ENCODE data around the gene NHSL2.

NHSL2 gene

DNA sequence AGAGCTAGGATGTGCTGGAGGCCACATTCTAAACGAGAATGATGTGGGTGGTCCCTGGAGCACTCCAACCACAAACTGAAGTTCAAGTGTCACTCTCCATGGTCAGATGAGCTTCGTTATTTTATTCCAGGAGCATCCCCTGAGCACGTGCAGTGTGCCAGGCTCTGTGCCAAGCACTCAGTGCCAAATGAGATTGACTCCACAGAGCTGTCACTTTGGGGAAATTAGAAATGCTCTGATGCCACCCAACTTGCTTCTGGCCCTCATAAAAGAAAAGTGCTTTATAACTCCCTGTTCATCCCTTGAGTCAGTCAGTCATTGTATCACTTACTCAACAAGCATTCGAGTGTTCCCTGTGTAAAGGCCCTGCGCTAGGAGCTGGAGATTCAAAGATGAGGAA is 129.9 kb downstream of the NHSL2 start:
- TF ChIP-seq, protein P1, sequence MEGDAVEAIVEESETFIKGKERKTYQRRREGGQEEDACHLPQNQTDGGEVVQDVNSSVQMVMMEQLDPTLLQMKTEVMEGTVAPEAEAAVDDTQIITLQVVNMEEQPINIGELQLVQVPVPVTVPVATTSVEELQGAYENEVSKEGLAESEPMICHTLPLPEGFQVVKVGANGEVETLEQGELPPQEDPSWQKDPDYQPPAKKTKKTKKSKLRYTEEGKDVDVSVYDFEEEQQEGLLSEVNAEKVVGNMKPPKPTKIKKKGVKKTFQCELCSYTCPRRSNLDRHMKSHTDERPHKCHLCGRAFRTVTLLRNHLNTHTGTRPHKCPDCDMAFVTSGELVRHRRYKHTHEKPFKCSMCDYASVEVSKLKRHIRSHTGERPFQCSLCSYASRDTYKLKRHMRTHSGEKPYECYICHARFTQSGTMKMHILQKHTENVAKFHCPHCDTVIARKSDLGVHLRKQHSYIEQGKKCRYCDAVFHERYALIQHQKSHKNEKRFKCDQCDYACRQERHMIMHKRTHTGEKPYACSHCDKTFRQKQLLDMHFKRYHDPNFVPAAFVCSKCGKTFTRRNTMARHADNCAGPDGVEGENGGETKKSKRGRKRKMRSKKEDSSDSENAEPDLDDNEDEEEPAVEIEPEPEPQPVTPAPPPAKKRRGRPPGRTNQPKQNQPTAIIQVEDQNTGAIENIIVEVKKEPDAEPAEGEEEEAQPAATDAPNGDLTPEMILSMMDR (IDR thresholded peaks at IDR 0.05; ENCODE audit: low read depth, low read length) = no peak
- TF ChIP-seq POLR2A (IDR thresholded peaks at IDR 0.05; ENCODE audit: extremely low read depth, insufficient read length) (no peak), MYC (IDR thresholded peaks at IDR 0.05; ENCODE audit: low read depth, low read length) (no peak)
- TF ChIP-seq, protein P2, sequence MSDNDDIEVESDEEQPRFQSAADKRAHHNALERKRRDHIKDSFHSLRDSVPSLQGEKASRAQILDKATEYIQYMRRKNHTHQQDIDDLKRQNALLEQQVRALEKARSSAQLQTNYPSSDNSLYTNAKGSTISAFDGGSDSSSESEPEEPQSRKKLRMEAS (IDR thresholded peaks at IDR 0.05; ENCODE audit: low read depth, low read length) = no peak
- no peak overlapping the region for H3K4me3 ChIP-seq (ENCODE audit: low read depth, low read length)
- DNase-seq (ENCODE audit: low read depth) = no peak

DNA sequence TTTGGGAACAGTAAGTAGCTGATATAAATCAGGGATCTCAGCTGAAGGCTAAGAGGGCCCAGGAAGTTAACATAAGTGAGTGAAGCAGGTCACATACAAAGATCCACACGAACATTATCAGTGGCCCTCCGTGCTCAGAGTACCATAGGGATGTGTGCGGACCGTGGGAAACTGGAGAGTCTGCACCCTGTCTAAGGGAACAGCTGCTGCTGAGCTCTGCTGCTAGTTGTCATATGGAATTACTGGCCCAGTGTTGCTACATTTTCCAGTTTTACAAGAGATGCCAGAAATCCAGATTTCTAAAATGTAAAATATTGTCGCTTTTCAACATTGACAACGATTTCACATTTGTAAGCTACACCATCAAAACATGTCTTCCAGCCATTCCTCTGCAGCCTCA is 130.5 kb downstream of the NHSL2 start:
- TF ChIP-seq, protein P1 (IDR thresholded peaks at IDR 0.05; ENCODE audit: low read depth, low read length) = no peak
- no peak for TF ChIP-seq POLR2A (IDR thresholded peaks at IDR 0.05; ENCODE audit: extremely low read depth, insufficient read length)
- no peak for TF ChIP-seq MYC (IDR thresholded peaks at IDR 0.05; ENCODE audit: low read depth, low read length)
- TF ChIP-seq, protein P2 (IDR thresholded peaks at IDR 0.05; ENCODE audit: low read depth, low read length) = no peak
- no peak overlapping the region for H3K4me3 ChIP-seq (ENCODE audit: low read depth, low read length)
- DNase-seq (ENCODE audit: low read depth) = no peak

DNA sequence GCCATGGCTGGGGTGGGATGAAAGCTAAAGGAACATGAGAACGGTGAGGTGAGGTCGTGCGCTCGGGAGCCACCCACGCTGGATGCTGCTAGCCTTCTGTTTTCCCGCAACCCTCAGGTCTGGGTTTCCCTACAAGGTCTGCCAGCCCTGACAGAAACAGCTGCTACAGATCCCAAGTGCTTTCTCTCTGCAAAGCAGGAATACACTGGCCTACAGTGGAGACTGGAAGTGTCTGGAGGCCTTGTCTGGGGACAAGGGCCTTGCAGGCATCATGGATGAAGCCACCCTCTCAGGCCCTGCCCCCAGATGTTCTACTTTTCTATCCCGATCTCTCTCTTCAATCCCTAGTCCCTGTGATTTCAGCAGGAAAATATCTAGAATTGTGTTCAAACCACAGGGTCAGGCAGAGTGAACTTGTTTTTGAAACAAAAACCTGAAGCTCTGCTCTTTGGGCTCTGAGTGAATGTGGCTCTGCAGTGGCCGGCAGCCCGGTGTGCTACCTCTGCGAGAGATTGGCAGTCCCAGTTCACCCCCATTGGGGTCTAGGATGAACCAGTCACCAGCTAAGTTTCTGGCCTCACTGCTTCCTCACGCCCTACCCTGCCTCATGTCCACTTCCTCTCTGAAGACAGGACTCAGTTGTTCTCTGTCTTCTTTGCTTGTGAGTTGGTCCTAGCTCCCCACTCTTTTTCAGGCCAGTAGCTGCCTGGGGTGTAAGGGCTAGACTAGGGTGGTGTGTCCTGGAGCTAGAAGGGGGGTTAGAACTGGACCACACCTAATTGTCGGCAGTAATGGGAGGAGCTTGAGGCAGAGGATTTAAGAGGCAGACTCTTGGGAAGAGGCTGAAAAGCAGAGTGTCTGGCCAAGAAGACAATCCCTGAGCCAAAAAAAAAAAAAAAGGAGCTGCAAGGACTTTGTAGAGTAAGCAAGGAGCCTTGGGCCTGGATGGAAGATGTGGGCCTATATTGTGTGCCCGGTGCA is 131.5 kb downstream of the NHSL2 start:
- DNase-seq (ENCODE audit: low read depth) = no peak
- TF ChIP-seq, protein P2 (IDR thresholded peaks at IDR 0.05; ENCODE audit: low read depth, low read length) = no peak
- TF ChIP-seq, protein P1 (IDR thresholded peaks at IDR 0.05; ENCODE audit: low read depth, low read length) = no peak
- TF ChIP-seq MYC (IDR thresholded peaks at IDR 0.05; ENCODE audit: low read depth, low read length) (no peak), POLR2A (IDR thresholded peaks at IDR 0.05; ENCODE audit: extremely low read depth, insufficient read length) (no peak)
- H3K4me3 ChIP-seq (ENCODE audit: low read depth, low read length) = no peak overlapping the region

DNA sequence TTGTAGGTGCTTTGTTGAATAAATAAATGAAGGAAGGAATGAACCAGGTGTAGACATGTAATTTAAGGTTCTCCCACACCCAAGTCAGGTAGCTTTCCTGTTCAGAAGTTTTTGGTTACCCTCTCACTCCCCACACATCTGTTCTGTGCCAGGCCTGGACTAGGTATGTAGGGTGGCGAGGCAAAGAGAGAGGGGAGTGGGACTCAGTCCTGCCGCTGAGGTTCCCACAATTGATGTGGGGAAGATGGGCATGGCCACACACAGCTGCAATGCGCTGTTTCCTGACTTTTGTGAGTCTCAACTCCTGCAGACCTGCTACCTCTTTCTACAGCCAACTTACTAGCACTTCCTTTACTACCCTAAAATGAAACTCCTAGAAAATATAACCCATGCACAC is 132.2 kb downstream of the NHSL2 start:
- TF ChIP-seq, protein P1 (IDR thresholded peaks at IDR 0.05; ENCODE audit: low read depth, low read length) = no peak
- TF ChIP-seq MYC (IDR thresholded peaks at IDR 0.05; ENCODE audit: low read depth, low read length) = no peak
- TF ChIP-seq, protein P2 (IDR thresholded peaks at IDR 0.05; ENCODE audit: low read depth, low read length) = no peak
- TF ChIP-seq POLR2A (IDR thresholded peaks at IDR 0.05; ENCODE audit: extremely low read depth, insufficient read length) = no peak
- no peak for DNase-seq (ENCODE audit: low read depth)
- H3K4me3 ChIP-seq (ENCODE audit: low read depth, low read length) = no peak overlapping the region

DNA sequence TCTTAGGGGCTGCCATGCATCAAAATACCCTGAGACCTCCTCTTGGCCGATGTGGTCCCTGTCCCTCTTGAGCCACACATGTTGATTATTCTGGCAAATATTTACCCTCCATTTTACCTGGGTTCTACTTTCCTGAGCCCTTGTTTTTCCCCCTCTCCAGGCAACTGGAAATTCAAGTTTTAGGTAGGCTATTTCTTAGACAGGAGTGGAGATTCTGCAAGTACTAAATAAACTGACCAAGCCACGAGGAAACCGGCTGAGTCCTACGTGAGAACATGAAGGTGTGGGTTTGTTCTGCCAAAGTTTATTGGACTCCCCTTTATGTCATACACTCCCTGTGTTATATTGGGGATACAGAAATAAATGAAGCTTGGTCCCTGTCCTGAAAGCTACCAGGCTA is 133.0 kb downstream of the NHSL2 start:
- TF ChIP-seq, protein P2 (IDR thresholded peaks at IDR 0.05; ENCODE audit: low read depth, low read length) = no peak
- TF ChIP-seq, protein P1 (IDR thresholded peaks at IDR 0.05; ENCODE audit: low read depth, low read length) = no peak
- TF ChIP-seq MYC (IDR thresholded peaks at IDR 0.05; ENCODE audit: low read depth, low read length) (no peak), POLR2A (IDR thresholded peaks at IDR 0.05; ENCODE audit: extremely low read depth, insufficient read length) (no peak)
- no peak overlapping the region for H3K4me3 ChIP-seq (ENCODE audit: low read depth, low read length)
- DNase-seq (ENCODE audit: low read depth) = no peak

Data from NB4 (cell line).